ENCODE results near the gene ZNF710. TPM values are rescaled to one million over a fixed set of nuclear protein-coding genes. Genes with fewer than 3 reads are reported as not detected.

Gene ZNF710
- total RNA-seq, 1 experiment from 2014 or later = 10.0 TPM

DNA sequence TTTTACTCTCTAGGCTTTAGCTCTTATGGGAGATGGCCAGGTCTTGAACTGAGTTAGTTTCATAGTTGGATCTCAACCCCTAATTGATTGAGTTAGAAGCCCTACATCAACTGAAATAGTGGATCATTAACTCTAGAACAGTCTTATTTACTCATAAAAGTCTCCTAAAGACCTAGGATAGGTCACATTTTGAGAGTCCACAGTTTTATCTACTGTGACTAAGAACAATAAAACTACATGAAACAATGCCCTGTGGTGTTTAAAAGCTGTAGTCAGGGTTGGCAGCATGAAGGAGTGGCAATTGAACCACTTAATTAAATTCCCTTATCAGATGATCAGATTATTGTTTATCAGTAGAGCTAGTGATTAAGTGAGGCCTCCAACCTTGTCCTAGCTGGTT, 123.4 kb downstream of the ZNF710 start:
- no peak for TF ChIP-seq SRF (IDR thresholded peaks at IDR 0.05; ENCODE audit: low read depth)
- TF ChIP-seq SIN3A (IDR thresholded peaks at IDR 0.05; ENCODE audit: low read depth) = no peak
- TF ChIP-seq EGR1 (IDR thresholded peaks at IDR 0.05; ENCODE audit: low read depth) = no peak
- TF ChIP-seq, protein P1, sequence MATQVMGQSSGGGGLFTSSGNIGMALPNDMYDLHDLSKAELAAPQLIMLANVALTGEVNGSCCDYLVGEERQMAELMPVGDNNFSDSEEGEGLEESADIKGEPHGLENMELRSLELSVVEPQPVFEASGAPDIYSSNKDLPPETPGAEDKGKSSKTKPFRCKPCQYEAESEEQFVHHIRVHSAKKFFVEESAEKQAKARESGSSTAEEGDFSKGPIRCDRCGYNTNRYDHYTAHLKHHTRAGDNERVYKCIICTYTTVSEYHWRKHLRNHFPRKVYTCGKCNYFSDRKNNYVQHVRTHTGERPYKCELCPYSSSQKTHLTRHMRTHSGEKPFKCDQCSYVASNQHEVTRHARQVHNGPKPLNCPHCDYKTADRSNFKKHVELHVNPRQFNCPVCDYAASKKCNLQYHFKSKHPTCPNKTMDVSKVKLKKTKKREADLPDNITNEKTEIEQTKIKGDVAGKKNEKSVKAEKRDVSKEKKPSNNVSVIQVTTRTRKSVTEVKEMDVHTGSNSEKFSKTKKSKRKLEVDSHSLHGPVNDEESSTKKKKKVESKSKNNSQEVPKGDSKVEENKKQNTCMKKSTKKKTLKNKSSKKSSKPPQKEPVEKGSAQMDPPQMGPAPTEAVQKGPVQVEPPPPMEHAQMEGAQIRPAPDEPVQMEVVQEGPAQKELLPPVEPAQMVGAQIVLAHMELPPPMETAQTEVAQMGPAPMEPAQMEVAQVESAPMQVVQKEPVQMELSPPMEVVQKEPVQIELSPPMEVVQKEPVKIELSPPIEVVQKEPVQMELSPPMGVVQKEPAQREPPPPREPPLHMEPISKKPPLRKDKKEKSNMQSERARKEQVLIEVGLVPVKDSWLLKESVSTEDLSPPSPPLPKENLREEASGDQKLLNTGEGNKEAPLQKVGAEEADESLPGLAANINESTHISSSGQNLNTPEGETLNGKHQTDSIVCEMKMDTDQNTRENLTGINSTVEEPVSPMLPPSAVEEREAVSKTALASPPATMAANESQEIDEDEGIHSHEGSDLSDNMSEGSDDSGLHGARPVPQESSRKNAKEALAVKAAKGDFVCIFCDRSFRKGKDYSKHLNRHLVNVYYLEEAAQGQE (IDR thresholded peaks at IDR 0.05; ENCODE audit: low read depth) = no peak
- no peak for TF ChIP-seq SP1 (IDR thresholded peaks at IDR 0.05; ENCODE audit: low read depth)
- TF ChIP-seq, protein P2, sequence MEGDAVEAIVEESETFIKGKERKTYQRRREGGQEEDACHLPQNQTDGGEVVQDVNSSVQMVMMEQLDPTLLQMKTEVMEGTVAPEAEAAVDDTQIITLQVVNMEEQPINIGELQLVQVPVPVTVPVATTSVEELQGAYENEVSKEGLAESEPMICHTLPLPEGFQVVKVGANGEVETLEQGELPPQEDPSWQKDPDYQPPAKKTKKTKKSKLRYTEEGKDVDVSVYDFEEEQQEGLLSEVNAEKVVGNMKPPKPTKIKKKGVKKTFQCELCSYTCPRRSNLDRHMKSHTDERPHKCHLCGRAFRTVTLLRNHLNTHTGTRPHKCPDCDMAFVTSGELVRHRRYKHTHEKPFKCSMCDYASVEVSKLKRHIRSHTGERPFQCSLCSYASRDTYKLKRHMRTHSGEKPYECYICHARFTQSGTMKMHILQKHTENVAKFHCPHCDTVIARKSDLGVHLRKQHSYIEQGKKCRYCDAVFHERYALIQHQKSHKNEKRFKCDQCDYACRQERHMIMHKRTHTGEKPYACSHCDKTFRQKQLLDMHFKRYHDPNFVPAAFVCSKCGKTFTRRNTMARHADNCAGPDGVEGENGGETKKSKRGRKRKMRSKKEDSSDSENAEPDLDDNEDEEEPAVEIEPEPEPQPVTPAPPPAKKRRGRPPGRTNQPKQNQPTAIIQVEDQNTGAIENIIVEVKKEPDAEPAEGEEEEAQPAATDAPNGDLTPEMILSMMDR (IDR thresholded peaks at IDR 0.05 in 2 of 3, conservative IDR thresholded peaks at IDR 0.05 in 1 of 3; ENCODE audit: borderline replicate concordance in 1 of 3, insufficient read depth in 1 of 3, low read depth in 2 of 3, low read length in 2 of 3) = no peak
- no peak for TF ChIP-seq CEBPB (IDR thresholded peaks at IDR 0.05; ENCODE audit: low read depth)
- TF ChIP-seq, protein P3, sequence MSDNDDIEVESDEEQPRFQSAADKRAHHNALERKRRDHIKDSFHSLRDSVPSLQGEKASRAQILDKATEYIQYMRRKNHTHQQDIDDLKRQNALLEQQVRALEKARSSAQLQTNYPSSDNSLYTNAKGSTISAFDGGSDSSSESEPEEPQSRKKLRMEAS (IDR thresholded peaks at IDR 0.05) = no peak
- no peak for TF ChIP-seq FOSL1 (IDR thresholded peaks at IDR 0.05; ENCODE audit: low read depth)
- no peak for TF ChIP-seq RAD21 (IDR thresholded peaks at IDR 0.05; ENCODE audit: low read depth)
- no peak for TF ChIP-seq CBX3 (IDR thresholded peaks at IDR 0.05; ENCODE audit: low read depth)
- TF ChIP-seq EZH2phosphoT487 (IDR thresholded peaks at IDR 0.05; ENCODE audit: borderline replicate concordance) = no peak
- TF ChIP-seq POLR2AphosphoS5 (IDR thresholded peaks at IDR 0.05; ENCODE audit: low read depth, low read length) = no peak
- TF ChIP-seq YY1 (IDR thresholded peaks at IDR 0.05; ENCODE audit: extremely low read depth, insufficient replicate concordance, low read depth, low read length) = no peak
- no peak for TF ChIP-seq ELF1 (IDR thresholded peaks at IDR 0.05; ENCODE audit: borderline replicate concordance, low read depth)
- Histone ChIP-seq H3K27ac (ENCODE audit: low read depth, low read length) (no peak overlapping the region), H3K9me2 (ENCODE audit: insufficient read depth) (no peaks in the 10 kb centered on the region), H4K20me1 (ENCODE audit: insufficient read depth) (no peaks in the 10 kb centered on the region), H2AFZ (ENCODE audit: low read depth, low read length, poor library complexity, severe bottlenecking) (no peak overlapping the region), H3K9ac (ENCODE audit: low read length) (no peak overlapping the region), H3K4me3 (replicated peaks in 1 of 2; ENCODE audit: low read depth in 1 of 2, low read length in 2 of 2) (no peak overlapping the region), H3K4me2 (ENCODE audit: low read length) (no peak overlapping the region), H3K27me3 (ENCODE audit: insufficient read depth, low read length) (no peaks in the 10 kb centered on the region), H3K36me3 (ENCODE audit: control insufficient read depth in 1 of 2, insufficient read depth in 2 of 2, low read length in 2 of 2) (no peaks in the 10 kb centered on the region), H3K79me2 (ENCODE audit: insufficient read depth, low read length) (no peaks in the 10 kb centered on the region), H3K4me1 (ENCODE audit: control insufficient read depth in 1 of 2, insufficient read depth in 2 of 2, low read length in 2 of 2) (0 out of 4 replicates have a peak, but pooled peaks cover 0 to 4% of the 10 kb centered on the region in 2 experiments), H3K9me3 (ENCODE audit: control insufficient read depth in 1 of 2, insufficient read depth in 1 of 2, low read depth in 1 of 2, low read length in 2 of 2) (no peaks in the 10 kb centered on the region)
- RAD21 ChIA-PET (ENCODE audit: low non-redundant PET in 1 of 2, low total read pairs in 2 of 2, uncharacterized antibody in 2 of 2, unreplicated experiment in 2 of 2) = no interaction called here
- intact Hi-C loops (cut with micrococcal nuclease) = no loop called here
- CTCF ChIA-PET = no interaction called here
- ATAC-seq (no peak), DNase-seq (ENCODE audit: low read depth, low spot score) (no peak)
- no TSS peak for BruUV-seq (replicated peaks)
- POLR2A ChIA-PET = no interaction called here
